Activated T-helper 2 cell treated with anti-CD3 and anti-CD28 coated beads, Interferon-gamma antibody, Interleukin-2, Interleukin-4, amounts not matched to agents 10 μg/mL and 5 μg/mL and 100 μg/mL, durations not matched to agents 14 hours and 24 hours and 36 hours (primary cell): Measurements from ENCODE around the gene RBM24. TPM values are rescaled to one million over a fixed set of nuclear protein-coding genes. Genes with fewer than 3 reads are reported as not detected.
"Not testable (repeated sequence)": the region's sequence is repeated elsewhere in the genome, so short reads cannot be mapped to it uniquely, and the experiment has no call there.

ENCODE experiments used
- DNase-seq: peaks from one replicate; pipeline ENCODE4 v3.0.0; 2021; ENCODE audit warnings: low spot score
- H3K27ac Mint-ChIP-seq: one replicate; pipeline ENCODE4 v1.8.0; 2021; ENCODE audit warnings: mixed read lengths
- H3K27me3 Mint-ChIP-seq: one replicate; pipeline ENCODE4 v1.8.0; 2021; ENCODE audit warnings: low read depth, mixed read lengths
- H3K36me3 Mint-ChIP-seq: one replicate; pipeline ENCODE4 v1.8.0; 2021; ENCODE audit warnings: low read depth, mixed read lengths
- H3K4me1 Mint-ChIP-seq: one replicate; pipeline ENCODE4 v1.8.0; 2021; ENCODE audit warnings: low read depth, mixed read lengths
- H3K4me3 Mint-ChIP-seq: one replicate; pipeline ENCODE4 v1.8.0; 2021; ENCODE audit warnings: low read depth, mild to moderate bottlenecking, moderate library complexity, mixed read lengths
- H3K9me3 Mint-ChIP-seq: one replicate; pipeline ENCODE4 v1.8.0; 2021; ENCODE audit warnings: mixed read lengths
- intact Hi-C: fragments of 100-400 bp; cut with micrococcal nuclease; formaldehyde crosslinking; loops from one replicate; pipeline ENCODE4 v1.15.1; 2023
- total RNA-seq: library from RNA; stranded (reverse); gene quantifications from 2 replicates; pipeline ENCODE4 v1.2.3, GENCODE V29; 2022

RBM24 gene
- total RNA-seq, 1 donor from 2014 or later, result not detected

- no peaks in the 10 kb centered on the region for H3K4me1 Mint-ChIP-seq
- H3K36me3 Mint-ChIP-seq, result no peaks in the 10 kb centered on the region
- H3K27me3 Mint-ChIP-seq, result peaks cover 4% of the 10 kb centered on the region
- no peak overlapping the region for H3K4me3 Mint-ChIP-seq
- no peak overlapping the region for H3K27ac Mint-ChIP-seq
- no peak for DNase-seq
- no peaks in the 10 kb centered on the region for H3K9me3 Mint-ChIP-seq
- intact Hi-C loops, result no loop called here
These were observed 17.1 kb downstream of the RBM24 start for GRCh38 chr6:17298257-17298656.

- Mint-ChIP-seq H3K4me3 (no peak overlapping the region), H3K4me1 (no peaks in the 10 kb centered on the region), H3K36me3 (no peaks in the 10 kb centered on the region), H3K9me3 (no peaks in the 10 kb centered on the region), H3K27ac (no peak overlapping the region), H3K27me3 (peaks cover 4% of the 10 kb centered on the region)
- no peak for DNase-seq
- intact Hi-C loops, result no loop called here
These were observed 18.1 kb downstream of the RBM24 start for GRCh38 chr6:17299222-17299621.

- Mint-ChIP-seq H3K27ac (no peak overlapping the region), H3K27me3 (peaks cover 4% of the 10 kb centered on the region), H3K4me1 (no peaks in the 10 kb centered on the region), H3K36me3 (no peaks in the 10 kb centered on the region), H3K9me3 (no peaks in the 10 kb centered on the region), H3K4me3 (no peak overlapping the region)
- intact Hi-C loops, result no loop called here
- DNase-seq, result no peak
These were observed 18.6 kb downstream of the RBM24 start for GRCh38 chr6:17299750-17300149.

- Mint-ChIP-seq H3K36me3 (no peaks in the 10 kb centered on the region), H3K27me3 (peaks cover 4% of the 10 kb centered on the region), H3K27ac (no peak overlapping the region), H3K4me3 (no peak overlapping the region), H3K9me3 (no peaks in the 10 kb centered on the region), H3K4me1 (no peaks in the 10 kb centered on the region)
- intact Hi-C loops, result no loop called here
- DNase-seq, result no peak
These were observed 19.5 kb downstream of the RBM24 start for GRCh38 chr6:17300637-17301036.

GRCh38 chr6:17303444-17303843 is 22.3 kb downstream of the RBM24 start:
- intact Hi-C loops, result no loop called here
- no peak overlapping the region for H3K4me3 Mint-ChIP-seq
- no peak overlapping the region for H3K27ac Mint-ChIP-seq

GRCh38 chr6:17305219-17306001 is 24.2 kb downstream of the RBM24 start:
- Mint-ChIP-seq H3K27ac (no peak overlapping the region), H3K4me3 (no peak overlapping the region), H3K36me3 (no peaks in the 10 kb centered on the region), H3K4me1 (no peaks in the 10 kb centered on the region), H3K27me3 (no peaks in the 10 kb centered on the region), H3K9me3 (no peaks in the 10 kb centered on the region)
- DNase-seq, result no peak
- intact Hi-C loops, result no loop called here

More at GRCh38 chr6:17303444-17303843, 22.3 kb downstream of the RBM24 start:
- Mint-ChIP-seq H3K4me1 (no peaks in the 10 kb centered on the region), H3K36me3 (no peaks in the 10 kb centered on the region), H3K9me3 (no peaks in the 10 kb centered on the region), H3K27me3 (no peaks in the 10 kb centered on the region)
- DNase-seq, result no peak

GRCh38 chr6:17311595-17312311 is 30.6 kb downstream of the RBM24 start:
- Mint-ChIP-seq H3K9me3 (no peaks in the 10 kb centered on the region), H3K27ac (no peak overlapping the region), H3K36me3 (no peaks in the 10 kb centered on the region), H3K4me1 (no peaks in the 10 kb centered on the region), H3K27me3 (no peaks in the 10 kb centered on the region), H3K4me3 (no peak overlapping the region)
- intact Hi-C loops, result no loop called here
- no peak for DNase-seq

- H3K4me3 Mint-ChIP-seq, H3K9me3 Mint-ChIP-seq, intact Hi-C loops, H3K27ac Mint-ChIP-seq, DNase-seq, H3K27me3 Mint-ChIP-seq, H3K36me3 Mint-ChIP-seq, H3K4me1 Mint-ChIP-seq: not testable (repeated sequence)
These were observed 32.1 kb downstream of the RBM24 start for GRCh38 chr6:17313238-17313637.

GRCh38 chr6:17313971-17314370 is 32.8 kb downstream of the RBM24 start:
- H3K27me3 Mint-ChIP-seq, result no peaks in the 10 kb centered on the region
- no peak overlapping the region for H3K4me3 Mint-ChIP-seq
- H3K9me3 Mint-ChIP-seq, result no peaks in the 10 kb centered on the region
- H3K27ac Mint-ChIP-seq, result no peak overlapping the region
- H3K4me1 Mint-ChIP-seq, result no peaks in the 10 kb centered on the region
- DNase-seq, result no peak
- no peaks in the 10 kb centered on the region for H3K36me3 Mint-ChIP-seq
- intact Hi-C loops, result no loop called here

- Mint-ChIP-seq H3K4me3 (no peak overlapping the region), H3K27ac (no peak overlapping the region), H3K27me3 (no peaks in the 10 kb centered on the region), H3K36me3 (no peaks in the 10 kb centered on the region), H3K4me1 (no peaks in the 10 kb centered on the region), H3K9me3 (no peaks in the 10 kb centered on the region)
- no peak for DNase-seq
- intact Hi-C loops, result no loop called here
These were observed 34.1 kb downstream of the RBM24 start for GRCh38 chr6:17315262-17315661.

GRCh38 chr6:17318435-17319165 is 37.4 kb downstream of the RBM24 start:
- Mint-ChIP-seq H3K27me3 (no peaks in the 10 kb centered on the region), H3K27ac (no peak overlapping the region), H3K9me3 (no peaks in the 10 kb centered on the region), H3K4me1 (no peaks in the 10 kb centered on the region), H3K4me3 (no peak overlapping the region), H3K36me3 (no peaks in the 10 kb centered on the region)
- DNase-seq, result no peak
- intact Hi-C loops, result no loop called here

- H3K4me1 Mint-ChIP-seq, H3K4me3 Mint-ChIP-seq, H3K27me3 Mint-ChIP-seq, intact Hi-C loops, H3K27ac Mint-ChIP-seq, H3K36me3 Mint-ChIP-seq, DNase-seq, H3K9me3 Mint-ChIP-seq: not testable (repeated sequence)
These were observed 39.1 kb downstream of the RBM24 start for GRCh38 chr6:17320266-17320665.

- intact Hi-C loops, result no loop called here
- peaks cover 12% of the 10 kb centered on the region for H3K9me3 Mint-ChIP-seq
- no peaks in the 10 kb centered on the region for H3K4me1 Mint-ChIP-seq
- no peaks in the 10 kb centered on the region for H3K36me3 Mint-ChIP-seq
- no peak for DNase-seq
- H3K27ac Mint-ChIP-seq, result no peak overlapping the region
- no peak overlapping the region for H3K4me3 Mint-ChIP-seq
- H3K27me3 Mint-ChIP-seq, result no peaks in the 10 kb centered on the region
These were observed 50.1 kb downstream of the RBM24 start for GRCh38 chr6:17331238-17331637.
